ENCODE results near the gene NAP1L5.

NAP1L5 gene

DNA sequence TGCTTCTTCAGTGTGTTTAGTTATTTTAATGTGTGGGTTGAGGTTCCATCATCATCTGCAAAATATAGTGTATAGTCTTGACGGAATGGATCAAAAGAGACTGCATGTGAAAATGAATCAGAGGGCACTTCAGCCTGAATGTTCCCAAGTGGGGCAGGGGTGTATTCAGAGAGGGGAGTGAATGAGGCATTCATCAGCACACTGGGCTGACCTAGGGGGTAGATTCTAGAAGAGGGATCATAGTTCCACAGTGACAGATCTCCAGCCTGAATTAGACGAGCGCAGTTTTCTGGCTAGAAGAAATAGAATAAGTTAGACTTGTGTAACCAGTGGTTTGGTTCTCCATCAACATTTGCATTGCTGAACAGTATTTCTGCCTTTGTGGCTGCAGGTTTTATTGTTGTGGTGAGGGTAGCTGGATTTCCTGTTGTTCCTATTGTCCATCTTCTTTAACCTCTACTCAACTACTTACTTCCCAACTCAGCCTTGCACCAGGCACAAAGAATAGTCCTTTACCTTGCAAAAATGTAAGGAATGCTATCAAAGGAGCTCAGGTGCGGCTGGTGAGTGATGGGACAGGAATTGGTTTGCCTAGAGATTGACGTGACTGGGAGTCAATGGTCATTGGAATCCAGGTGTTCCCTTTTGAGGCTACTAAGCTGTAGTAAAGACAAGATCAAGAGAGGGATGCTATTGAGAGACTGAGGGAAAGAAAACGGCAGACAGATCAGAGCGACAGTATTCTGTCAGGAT, 50.9 kb downstream of the NAP1L5 start:
- Histone ChIP-seq H3K9me3 (ENCODE audit: control insufficient read depth in 1 of 2, low read length in 2 of 2) (peaks cover 0 to 6% of the 10 kb centered on the region in 2 donors), H3K4me1 (ENCODE audit: control insufficient read depth in 1 of 2, insufficient read depth in 2 of 2, low read length in 2 of 2) (no peaks in the 10 kb centered on the region), H3K36me3 (ENCODE audit: control insufficient read depth in 1 of 2, insufficient read depth in 2 of 2, low read length in 2 of 2) (no peaks in the 10 kb centered on the region), H3K9ac (ENCODE audit: low read depth in 1 of 2, low read length in 2 of 2) (no peak overlapping the region), H3K27me3 (ENCODE audit: control insufficient read depth in 1 of 2, insufficient read depth in 2 of 2, low read length in 2 of 2) (no peaks in the 10 kb centered on the region), H3K4me3 (ENCODE audit: low read depth in 1 of 2, low read length in 2 of 2) (no peak overlapping the region), H3K27ac (ENCODE audit: low read depth, low read length) (no peak overlapping the region)

DNA sequence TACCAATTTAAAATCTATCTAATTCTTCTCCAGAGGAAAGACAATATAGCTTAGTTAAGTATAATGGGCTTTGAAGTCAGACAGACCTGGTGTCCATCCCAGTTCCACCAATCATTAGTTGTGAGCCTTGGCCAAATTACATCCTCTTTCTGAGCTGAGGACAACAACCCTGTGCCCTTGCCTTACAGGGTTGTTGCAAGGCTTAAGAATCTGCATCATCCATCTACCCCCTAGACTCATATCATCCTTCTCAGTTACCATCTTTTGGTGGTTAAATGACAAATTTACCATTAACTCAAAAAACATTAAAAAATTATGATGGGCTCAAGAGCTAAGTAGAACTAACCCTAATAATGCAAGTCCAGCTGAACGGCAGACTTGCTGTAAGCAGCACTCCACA, 51.6 kb downstream of the NAP1L5 start:
- Histone ChIP-seq H3K4me3 (ENCODE audit: low read depth in 1 of 2, low read length in 2 of 2) (no peak overlapping the region), H3K27ac (ENCODE audit: low read depth, low read length) (no peak overlapping the region), H3K36me3 (ENCODE audit: control insufficient read depth in 1 of 2, insufficient read depth in 2 of 2, low read length in 2 of 2) (no peaks in the 10 kb centered on the region), H3K27me3 (ENCODE audit: control insufficient read depth in 1 of 2, insufficient read depth in 2 of 2, low read length in 2 of 2) (no peaks in the 10 kb centered on the region), H3K4me1 (ENCODE audit: control insufficient read depth in 1 of 2, insufficient read depth in 2 of 2, low read length in 2 of 2) (no peaks in the 10 kb centered on the region), H3K9me3 (ENCODE audit: control insufficient read depth in 1 of 2, low read length in 2 of 2) (peaks cover 0 to 6% of the 10 kb centered on the region in 2 donors), H3K9ac (ENCODE audit: low read depth in 1 of 2, low read length in 2 of 2) (no peak overlapping the region)
